Kidney tubule cell (primary cell): ENCODE data around the gene DIP2A.

Experiments used
- DNase-seq: peaks from one replicate; pipeline ENCODE4 v3.0.0-alpha.2; 2018; ENCODE audit warnings: low spot score

DIP2A gene, protein sequence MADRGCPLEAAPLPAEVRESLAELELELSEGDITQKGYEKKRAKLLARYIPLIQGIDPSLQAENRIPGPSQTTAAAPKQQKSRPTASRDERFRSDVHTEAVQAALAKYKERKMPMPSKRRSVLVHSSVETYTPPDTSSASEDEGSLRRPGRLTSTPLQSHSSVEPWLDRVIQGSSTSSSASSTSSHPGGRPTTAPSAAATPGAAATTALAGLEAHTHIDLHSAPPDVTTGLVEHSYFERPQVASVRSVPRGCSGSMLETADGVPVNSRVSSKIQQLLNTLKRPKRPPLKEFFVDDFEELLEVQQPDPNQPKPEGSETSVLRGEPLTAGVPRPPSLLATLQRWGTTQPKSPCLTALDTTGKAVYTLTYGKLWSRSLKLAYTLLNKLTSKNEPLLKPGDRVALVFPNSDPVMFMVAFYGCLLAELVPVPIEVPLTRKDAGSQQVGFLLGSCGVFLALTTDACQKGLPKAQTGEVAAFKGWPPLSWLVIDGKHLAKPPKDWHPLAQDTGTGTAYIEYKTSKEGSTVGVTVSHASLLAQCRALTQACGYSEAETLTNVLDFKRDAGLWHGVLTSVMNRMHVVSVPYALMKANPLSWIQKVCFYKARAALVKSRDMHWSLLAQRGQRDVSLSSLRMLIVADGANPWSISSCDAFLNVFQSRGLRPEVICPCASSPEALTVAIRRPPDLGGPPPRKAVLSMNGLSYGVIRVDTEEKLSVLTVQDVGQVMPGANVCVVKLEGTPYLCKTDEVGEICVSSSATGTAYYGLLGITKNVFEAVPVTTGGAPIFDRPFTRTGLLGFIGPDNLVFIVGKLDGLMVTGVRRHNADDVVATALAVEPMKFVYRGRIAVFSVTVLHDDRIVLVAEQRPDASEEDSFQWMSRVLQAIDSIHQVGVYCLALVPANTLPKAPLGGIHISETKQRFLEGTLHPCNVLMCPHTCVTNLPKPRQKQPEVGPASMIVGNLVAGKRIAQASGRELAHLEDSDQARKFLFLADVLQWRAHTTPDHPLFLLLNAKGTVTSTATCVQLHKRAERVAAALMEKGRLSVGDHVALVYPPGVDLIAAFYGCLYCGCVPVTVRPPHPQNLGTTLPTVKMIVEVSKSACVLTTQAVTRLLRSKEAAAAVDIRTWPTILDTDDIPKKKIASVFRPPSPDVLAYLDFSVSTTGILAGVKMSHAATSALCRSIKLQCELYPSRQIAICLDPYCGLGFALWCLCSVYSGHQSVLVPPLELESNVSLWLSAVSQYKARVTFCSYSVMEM (N-terminal part only)

DNA sequence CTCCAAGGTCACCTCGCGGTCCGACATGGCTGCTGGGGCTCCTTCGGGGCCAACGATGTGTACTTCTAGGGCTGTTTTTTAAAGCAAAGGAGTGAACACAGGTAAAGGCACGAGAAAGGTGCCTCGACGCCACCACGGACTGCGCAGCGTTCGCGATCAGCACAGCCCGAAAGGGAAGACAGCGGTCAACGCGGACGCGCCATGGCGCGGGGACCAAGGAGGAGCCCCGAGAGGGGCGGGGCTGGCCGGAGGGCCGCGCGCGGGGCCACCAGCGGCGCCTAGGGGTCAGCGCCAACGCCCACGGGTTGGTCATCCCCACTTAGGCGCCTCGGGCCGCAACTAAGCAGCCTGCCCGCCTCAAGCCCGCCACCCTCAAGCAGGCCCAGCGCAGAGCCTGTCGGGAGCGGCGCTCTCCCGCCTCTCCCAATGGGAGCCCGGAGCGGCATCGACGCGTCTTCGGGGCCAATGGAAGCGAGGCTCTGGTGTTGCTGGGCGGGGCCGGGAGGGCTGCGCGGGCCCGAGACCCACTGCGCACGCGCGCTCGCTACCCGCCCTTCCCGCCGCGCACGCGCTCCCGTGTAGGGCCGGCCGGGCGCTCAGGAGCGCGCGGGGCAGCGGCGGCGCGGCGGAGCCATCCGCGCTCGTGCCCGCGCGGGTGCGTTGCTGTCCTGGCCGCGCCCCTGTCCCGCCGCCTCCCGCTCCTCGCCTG, at the start of gene DIP2A:
TSS of gene DIP2A (plus strand) at position 577 of the 709 bp plus-strand sequence. CDS start 241 bp downstream, outside the sequence.
- peak; percentile 98 for DNase-seq

DNA sequence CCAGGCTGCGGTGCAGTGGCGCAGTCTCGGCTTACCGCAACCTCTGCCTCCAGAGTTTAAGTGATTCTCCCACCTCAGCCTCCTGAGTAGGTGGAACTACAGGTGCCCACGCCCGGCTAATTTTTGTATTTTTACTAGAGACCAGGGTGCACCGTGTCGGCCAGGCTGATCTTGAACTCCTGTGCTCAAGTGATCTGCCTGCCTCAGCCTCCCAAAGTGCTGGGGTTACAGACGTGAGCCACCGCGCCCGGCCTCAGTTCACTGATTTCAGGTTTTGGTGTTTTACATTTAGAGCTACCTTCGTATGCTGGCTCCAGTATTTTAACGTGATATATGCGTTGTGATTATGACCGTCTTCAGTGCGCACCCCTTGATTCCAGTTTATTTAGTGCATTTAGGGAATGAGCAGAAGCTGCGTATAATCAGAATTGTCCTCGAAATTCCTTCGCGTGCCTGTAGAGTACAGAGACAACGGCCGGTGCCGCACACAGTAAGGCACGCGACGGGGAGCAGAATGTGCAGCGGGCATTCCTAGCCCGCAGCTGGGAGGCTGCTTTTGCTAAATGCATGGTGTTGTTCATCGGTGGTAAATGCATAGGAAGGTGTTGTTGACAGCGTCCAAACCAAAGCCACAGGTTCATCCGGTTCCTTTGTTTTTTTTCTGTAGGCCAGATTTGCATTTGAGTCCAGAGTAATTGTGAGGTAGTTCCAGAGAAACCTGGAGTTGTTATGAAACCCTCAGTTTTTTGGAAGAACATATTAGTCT, 48.9 kb upstream of the DIP2A start:
- DNase-seq: no peak

DNA sequence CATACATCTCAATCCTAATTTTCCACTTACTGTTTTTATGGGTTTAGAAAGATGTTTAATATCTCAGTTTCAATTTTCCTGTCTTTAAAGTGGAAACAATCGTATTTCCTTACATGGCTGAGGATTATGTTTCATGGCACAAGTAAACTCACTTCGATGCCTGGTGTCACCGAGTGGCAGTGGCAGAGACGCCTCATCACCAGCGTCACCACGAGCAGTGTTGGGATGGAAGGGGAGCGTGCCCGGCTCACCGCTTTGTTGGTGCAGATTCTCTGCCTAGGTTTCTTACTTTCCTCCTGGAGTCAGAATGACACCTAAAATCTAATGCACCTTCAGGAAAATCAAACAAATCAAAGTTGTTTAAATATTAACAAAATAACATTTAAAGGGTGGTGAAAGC, 48.2 kb upstream of the DIP2A start:
- DNase-seq: no peak

DNA sequence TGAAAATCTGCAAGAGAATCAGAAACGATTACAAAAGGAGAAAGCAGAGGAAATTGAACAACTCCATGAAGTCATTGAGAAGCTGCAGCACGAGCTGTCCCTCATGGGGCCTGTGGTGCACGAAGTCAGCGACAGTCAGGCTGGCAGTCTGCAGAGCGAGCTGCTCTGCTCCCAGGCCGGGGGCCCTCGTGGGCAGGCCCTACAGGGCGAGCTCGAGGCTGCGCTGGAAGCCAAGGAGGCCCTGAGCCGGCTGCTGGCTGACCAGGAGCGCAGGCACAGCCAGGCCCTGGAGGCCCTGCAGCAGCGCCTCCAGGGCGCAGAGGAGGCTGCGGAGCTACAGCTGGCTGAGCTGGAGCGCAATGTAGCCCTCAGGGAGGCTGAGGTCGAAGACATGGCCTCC, 47.5 kb upstream of the DIP2A start:
- no peak for DNase-seq

DNA sequence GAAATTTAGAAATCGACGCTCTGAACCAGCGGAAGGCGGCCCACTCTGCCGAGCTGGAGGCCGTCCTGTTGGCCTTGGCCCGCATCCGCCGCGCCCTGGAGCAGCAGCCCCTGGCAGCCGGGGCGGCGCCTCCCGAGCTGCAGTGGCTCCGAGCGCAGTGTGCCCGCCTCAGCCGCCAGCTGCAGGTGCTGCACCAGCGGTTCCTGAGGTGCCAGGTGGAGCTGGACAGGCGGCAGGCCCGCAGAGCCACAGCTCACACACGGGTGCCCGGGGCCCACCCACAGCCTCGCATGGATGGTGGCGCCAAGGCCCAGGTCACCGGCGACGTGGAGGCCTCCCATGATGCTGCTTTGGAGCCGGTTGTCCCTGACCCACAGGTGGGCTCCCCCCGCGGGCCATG, 47.0 kb upstream of the DIP2A start:
- no peak for DNase-seq

DNA sequence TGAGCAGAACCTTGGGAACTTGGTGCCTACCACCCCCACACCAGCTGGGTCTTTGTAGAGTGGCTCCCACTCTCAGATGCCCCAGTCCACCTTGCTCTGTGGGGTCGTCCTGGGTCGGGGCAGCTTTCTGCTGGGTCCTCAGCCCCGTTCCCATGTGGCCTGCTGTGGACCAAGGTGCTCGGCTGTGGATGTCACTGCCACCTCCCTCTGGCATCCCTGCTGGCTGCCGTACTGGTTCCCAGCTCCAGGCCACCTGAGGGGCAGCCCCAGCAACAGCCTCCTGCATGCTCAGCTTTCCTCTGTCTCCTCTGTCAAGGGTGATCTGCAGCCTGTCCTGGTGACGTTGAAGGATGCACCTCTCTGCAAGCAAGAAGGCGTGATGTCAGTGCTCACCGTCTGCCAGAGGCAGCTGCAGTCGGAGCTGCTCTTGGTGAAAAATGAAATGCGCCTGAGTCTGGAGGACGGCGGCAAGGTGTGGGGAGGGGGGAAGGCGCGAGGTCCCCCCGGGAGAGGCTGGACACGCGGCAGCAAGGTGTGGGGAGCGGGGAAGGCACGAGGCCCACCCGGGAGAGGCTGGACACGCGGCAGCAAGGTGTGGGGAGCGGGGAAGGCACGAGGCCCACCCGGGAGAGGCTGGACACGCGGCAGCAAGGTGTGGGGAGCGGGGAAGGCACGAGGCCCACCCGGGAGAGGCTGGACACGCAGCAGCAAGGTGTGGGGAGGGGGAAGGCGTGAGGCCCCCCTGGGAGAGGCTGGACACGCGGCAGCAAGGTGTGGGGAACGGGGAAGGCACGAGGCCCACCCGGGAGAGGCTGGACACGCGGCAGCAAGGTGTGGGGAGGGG, 45.9 kb upstream of the DIP2A start:
- DNase-seq: no peak

DNA sequence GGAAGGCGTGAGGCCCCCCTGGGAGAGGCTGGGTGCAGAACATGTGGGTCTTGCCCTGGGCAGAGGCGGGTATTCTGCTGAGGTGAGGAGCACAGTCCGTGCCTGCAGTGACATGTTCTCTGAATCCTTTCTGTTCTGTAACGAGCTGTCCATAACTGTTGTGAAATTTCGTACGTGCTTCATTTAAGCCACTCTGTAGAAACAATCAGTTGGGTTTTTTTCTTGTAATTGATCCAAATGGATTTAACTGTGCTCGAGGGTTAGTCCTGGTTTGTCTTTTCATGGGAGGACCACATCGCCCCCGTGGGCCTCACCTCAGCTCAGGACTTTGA, 45.4 kb upstream of the DIP2A start:
- DNase-seq: no peak

DNA sequence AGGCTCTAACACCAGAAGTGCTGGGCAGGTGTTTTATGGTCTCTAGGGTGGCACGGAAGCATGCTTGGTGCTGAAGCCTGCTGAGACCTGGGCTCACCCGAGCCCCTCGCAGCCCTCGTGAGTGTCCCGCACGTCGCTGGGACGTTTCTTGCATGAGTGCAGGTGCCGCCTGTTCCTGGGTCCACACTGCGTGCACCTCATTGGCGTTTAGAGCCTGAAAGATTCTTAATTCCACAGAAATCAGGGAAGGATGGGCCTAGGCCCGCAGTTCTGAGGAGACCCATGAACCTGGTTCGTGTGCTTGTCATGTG, 43.8 kb upstream of the DIP2A start:
- no peak for DNase-seq

DNA sequence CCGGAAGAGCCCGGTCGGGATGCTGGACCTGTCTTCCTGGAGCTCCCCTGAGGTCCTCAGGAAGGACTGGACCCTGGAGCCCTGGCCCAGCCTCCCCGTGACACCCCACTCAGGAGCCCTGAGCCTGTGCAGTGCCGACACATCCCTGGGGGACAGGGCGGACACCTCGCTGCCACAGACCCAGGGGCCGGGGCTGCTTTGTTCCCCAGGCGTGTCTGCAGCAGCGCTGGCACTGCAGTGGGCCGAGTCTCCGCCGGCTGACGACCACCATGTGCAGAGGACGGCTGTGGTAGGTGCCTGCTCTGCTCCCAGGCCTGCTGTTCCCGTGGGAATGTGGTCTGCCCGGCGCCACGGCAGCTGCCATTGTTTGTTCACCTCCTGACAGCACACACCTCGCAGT, 42.1 kb upstream of the DIP2A start:
- no peak for DNase-seq

DNA sequence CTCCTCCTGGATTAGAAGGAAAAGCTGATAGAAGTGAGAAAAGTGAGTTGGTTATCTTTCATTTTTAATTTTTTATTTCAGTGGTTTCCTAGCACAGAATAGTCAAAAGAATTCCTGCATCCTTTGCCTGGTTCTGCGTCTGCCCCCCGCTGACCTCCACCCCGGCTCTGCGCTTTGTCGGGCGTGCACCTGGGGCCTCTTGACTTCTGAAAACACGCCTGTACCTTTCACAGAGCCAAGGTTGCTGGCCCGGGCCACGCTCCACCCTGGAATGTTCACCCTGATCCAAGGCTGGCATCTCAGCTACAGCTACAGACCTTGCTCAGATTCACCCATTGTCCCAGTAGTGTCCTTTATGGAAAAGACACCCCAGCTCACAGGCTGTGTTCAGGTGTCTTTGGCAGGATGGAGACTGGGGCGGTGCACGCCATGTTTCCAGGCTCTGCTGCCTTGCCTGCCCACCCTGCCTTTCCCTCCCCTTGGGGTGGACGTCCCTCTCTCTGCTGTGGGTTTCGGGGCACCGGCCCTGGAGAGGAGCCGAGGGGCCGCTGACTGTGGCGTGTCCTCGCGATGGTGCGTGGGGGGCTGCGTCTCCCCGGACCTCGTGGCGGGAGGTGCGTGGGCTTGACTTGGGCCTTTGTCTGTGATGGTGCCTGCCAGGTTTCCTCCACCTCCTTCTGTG, 40.3 kb upstream of the DIP2A start:
- no peak for DNase-seq

DNA sequence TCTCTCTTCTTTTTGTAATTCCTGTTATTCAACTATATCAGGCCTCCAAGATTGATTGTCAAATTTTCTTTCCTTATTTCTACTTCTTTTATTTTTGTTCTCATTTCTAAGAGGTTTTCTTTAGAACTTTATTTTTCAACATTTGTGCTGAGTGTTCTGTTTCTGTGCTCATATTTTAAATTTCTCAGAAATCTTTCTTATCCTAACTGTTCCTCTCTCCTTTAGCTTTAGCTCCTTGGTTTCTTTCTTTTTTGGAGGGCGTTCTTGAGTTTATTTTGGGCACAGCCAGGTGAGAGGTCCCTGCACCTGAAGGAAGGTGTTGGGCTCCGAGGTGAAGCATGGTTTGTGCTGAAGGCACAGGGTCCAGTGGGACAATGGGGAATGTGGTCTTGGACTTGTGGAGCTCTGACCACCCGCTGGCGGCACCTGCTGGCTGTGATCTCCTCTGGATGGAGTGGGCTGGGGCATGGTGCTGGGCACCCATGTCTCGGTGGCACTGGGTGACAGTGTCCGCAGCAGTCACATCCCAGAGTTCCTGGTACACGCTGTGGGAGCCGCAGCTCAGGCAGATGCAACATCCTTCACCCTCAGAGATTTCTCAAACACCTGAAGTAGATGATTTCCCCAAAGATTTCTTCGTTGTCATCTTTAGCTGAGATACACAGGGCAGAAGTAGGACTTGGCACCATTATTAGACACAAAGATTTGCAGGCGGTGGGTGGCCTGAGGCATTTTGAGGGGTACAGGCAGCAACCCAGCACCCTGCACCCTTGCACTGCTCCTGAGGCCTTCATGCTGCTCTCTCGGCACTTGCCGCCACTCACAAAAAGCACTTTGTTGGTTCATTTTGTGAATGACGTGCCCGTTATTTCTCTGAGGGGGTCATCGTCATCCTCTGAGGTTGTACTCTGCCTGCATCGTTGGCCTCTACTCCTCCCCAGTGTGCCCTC, 38.2 kb upstream of the DIP2A start:
- DNase-seq: no peak

DNA sequence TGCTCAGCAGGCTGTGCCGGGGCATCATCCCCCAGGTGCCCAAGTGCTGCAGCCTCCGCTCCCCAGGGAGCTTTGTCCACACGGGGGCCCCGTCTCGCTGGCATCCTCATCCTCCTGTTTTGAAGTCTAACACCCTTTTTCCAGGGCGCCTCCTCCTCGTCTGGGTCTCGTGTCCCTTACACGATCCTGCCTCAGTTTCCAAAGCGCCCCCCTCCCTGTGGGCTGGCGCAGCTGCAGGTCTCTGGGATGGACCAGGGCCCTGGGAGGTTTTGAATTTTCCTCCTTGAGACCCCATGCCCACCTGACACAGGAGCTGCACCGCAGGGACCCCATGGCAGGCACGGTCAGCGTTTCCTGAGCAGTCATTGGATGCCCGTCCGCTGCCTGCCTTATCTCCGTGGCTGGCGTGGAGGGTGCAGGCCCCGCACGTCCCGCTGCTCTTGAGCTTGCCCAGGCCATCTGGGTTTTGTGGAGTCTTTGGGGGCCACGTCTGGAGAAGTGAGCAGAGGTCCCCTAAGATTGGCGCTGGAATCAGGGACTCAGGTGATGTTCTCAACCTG, 37.4 kb upstream of the DIP2A start:
- DNase-seq: no peak

DNA sequence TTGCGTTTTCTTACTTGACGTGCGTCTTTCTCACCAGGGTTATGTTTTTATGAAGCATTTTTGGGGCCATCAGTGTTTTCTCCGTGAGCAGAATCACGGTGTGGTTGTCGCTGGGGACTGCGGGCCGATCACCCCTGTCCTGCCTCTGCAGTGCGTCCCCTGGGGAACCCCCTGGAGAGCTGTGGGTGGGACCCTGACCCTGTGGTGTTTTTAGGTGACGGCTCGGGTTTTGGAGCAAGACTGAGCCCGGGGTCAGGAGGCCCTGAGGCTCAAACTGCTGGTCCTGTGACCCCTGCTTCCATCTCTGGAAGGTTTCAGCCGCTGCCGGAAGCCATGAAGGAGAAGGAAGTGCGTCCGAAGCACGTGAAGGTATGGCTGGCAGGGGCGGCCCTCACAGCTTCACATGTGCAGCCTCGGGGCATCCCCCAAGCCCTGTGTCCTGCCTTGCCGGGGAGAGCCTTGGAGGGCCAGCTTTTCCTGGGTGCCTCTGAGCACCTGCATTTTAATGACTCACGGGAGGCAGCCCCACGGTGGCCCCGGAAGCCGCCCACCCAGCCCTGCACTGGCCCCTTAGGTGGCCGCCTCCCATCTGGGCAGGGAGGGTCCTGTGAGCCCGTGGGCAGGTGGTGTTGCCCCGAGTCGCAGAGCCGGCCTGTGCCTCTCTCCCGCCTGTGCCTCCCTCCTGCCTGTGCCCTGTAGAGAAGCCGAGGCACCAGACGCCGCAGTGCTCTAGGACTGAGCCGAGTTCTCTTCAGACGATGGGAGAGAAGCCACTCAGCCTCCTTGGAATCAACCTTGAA, 36.7 kb upstream of the DIP2A start:
- no peak for DNase-seq

DNA sequence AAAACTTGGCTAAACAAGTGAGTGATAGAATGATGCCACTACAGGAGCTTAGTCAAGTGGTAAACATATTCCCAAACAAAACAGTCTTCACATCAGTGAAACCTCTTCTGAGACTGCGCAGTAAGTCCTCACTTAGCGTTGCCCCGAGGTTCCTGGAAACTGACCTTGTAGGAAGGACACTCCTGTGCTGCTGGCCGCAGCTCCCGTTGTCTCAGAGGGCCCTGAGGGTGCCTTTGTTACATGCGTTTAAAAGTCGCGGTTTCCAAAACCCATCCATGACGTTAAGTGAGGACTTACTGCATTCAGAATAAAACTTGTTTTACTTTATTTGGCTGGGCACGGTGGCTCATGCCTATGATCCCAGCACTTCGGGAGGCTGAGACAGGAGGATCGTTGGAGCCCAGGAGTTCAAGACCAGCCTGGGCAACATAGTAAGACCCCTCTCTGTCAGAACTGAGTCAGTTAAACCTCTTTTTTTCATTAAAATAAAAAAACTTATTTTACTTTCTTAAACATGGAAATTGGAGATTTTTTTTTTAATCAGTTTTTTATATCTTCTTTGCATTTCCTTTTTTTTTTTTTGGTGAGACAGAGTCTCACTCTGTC, 36.0 kb upstream of the DIP2A start:
- no peak for DNase-seq

DNA sequence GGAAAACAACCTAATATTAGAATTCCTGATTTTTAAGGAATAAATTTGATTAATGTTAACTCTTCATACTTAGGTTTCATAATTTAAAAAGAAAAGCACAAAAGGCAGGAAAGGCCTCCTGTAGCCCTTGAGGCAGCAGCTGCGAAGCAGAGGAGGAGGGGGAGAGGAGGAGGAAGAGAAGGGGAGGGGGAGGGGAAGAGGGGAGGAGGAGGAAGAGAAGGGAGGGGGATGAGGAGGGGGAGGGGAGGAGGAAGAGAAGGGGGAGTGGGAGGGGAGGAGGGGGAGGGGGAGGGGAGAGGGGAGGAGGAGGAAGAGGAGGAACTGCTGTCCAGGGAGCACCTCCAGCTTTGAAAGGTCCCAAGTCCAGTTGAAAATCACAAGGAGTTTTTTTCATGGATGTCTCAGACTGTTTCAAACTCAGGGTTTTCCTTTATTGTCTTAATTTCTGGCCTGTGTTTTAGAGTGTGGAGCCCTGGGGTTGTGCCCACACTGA, 35.1 kb upstream of the DIP2A start:
- DNase-seq: no peak

DNA sequence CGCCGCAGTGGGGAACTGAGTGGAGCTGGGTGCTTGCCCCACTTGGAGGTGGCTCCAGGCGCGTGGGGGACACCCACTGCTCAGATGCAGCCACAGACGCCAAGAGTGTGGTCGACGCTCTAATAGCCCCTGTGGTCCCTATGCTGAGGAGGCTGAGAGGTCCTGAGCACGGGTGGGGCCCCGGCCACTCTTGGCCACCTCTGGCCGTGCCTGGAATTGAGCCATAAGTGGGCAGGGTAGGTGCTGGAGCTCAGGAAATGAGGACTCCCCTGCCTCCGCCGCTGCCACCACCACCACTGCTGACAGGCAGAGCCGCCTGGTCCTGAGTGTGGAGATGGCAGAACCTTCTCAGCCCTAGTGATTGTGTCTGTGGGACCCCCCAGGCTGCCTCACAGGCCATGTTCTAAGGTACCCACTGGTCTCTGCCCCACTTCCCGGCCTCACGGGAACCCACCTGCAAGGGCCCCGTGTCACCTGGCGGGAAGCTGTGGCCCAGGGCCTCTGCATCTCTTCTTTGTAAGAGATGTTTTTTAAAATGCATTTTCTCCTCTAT, 34.6 kb upstream of the DIP2A start:
- no peak for DNase-seq

DNA sequence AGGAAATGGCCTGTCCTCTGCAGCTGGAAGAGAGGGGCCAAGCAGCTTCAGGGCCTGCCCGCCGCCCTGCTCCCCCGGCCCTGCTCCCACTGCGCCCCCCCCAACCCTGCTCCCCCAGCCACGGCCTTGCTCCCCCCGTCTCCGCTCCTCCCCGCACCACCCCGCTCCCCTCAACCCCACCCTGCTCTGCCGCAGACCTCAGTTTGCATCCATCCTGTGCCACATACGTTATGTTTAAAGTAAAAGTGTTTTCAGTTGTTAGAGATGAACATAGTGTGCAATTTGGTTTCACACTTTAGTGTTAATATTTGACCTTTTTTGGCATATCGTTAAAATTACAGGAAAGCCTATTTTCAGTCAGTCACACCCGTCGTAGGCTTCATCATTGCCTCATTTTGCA, 34.1 kb upstream of the DIP2A start:
- DNase-seq: no peak
